D341Med (cell line): ENCODE measurements around the gene RASL10A.
A peak's percentile ranks its signal among the peaks of the same experiment; 100 is the strongest.

Experiments used
- DNase-seq: peaks from one replicate; pipeline ENCODE4 v3.0.0; 2012; ENCODE audit warnings: low spot score

RASL10A gene

GRCh38 chr22:29302681-29303465 lies 12.6 kb downstream of the RASL10A start:
- peak; percentile 54 for DNase-seq

- DNase-seq = no peak
Observed at GRCh38 chr22:29302402-29302680, 13.2 kb downstream of the RASL10A start.

GRCh38 chr22:29301716-29302401 lies 13.6 kb downstream of the RASL10A start:
- DNase-seq = peak; percentile 43

- DNase-seq = no peak
Observed at GRCh38 chr22:29300807-29301601, 14.5 kb downstream of the RASL10A start.

GRCh38 chr22:29300467-29300806 lies 15.1 kb downstream of the RASL10A start:
- DNase-seq = no peak

GRCh38 chr22:29299136-29299900 lies 16.2 kb downstream of the RASL10A start:
- DNase-seq = no peak

GRCh38 chr22:29298641-29299040 lies 16.9 kb downstream of the RASL10A start:
- DNase-seq = no peak

- no peak for DNase-seq
Observed at GRCh38 chr22:29292379-29292778, 23.1 kb downstream of the RASL10A start.

GRCh38 chr22:29291215-29291614 lies 24.3 kb downstream of the RASL10A start:
- no peak for DNase-seq

- DNase-seq = no peak
Observed at GRCh38 chr22:29290061-29290460, 25.4 kb downstream of the RASL10A start.

GRCh38 chr22:29288837-29289236 lies 26.7 kb downstream of the RASL10A start:
- no peak for DNase-seq

- DNase-seq = no peak
Observed at GRCh38 chr22:29284196-29284595, 31.3 kb downstream of the RASL10A start.

GRCh38 chr22:29277927-29278326 lies 37.6 kb downstream of the RASL10A start:
- no peak for DNase-seq

- DNase-seq = no peak
Observed at GRCh38 chr22:29275819-29276565, 39.5 kb downstream of the RASL10A start.

- no peak for DNase-seq
Observed at GRCh38 chr22:29275167-29275566, 40.3 kb downstream of the RASL10A start.

- DNase-seq = no peak
Observed at GRCh38 chr22:29272624-29273023, 42.9 kb downstream of the RASL10A start.

- no peak for DNase-seq
Observed at GRCh38 chr22:29270475-29271271, 44.8 kb downstream of the RASL10A start.

GRCh38 chr22:29269731-29270474 lies 45.6 kb downstream of the RASL10A start:
- no peak for DNase-seq

- DNase-seq = no peak
Observed at GRCh38 chr22:29269230-29269604, 46.3 kb downstream of the RASL10A start.
